Measurements from ENCODE around the gene PHKB.
A peak's percentile ranks its signal among the peaks of the same experiment; 100 is the strongest.
"Not testable (repeated sequence)": the region's sequence is repeated elsewhere in the genome, so short reads cannot be mapped to it uniquely, and the experiment has no call there.

Gene PHKB

GRCh38 chr16:47460711-47461597 lies at the start of gene PHKB, which contains the start of gene ITFG1:
TSS of gene PHKB (plus strand) at chr16:47461331. CDS start at chr16:47461351, 20 bp downstream.
TSS of gene ITFG1 (minus strand) at chr16:47461063. CDS start at chr16:47461045, 18 bp downstream.
- peak; percentile 99 for DNase-seq

GRCh38 chr16:47413041-47413440 lies 48.1 kb upstream of the PHKB start:
- no peak for DNase-seq

- DNase-seq, result no peak
Observed at GRCh38 chr16:47416869-47417268, 44.3 kb upstream of the PHKB start.

GRCh38 chr16:47424846-47425245 lies 36.3 kb upstream of the PHKB start:
- DNase-seq, result no peak

GRCh38 chr16:47426806-47427205 lies 34.3 kb upstream of the PHKB start:
- DNase-seq, result no peak

- DNase-seq, result no peak
Observed at GRCh38 chr16:47431960-47432359, 29.2 kb upstream of the PHKB start.

GRCh38 chr16:47434274-47434673 lies 26.9 kb upstream of the PHKB start:
- not testable (repeated sequence) for DNase-seq

GRCh38 chr16:47440066-47440465 lies 21.1 kb upstream of the PHKB start:
- not testable (repeated sequence) for DNase-seq

- not testable (repeated sequence) for DNase-seq
Observed at GRCh38 chr16:47442884-47443283, 18.2 kb upstream of the PHKB start.

- DNase-seq, result no peak
Observed at GRCh38 chr16:47446431-47446830, 14.7 kb upstream of the PHKB start.

- no peak for DNase-seq
Observed at GRCh38 chr16:47448830-47449575, 12.1 kb upstream of the PHKB start.

- no peak for DNase-seq
Observed at GRCh38 chr16:47449788-47450187, 11.3 kb upstream of the PHKB start.

GRCh38 chr16:47458331-47458730 lies 2.8 kb upstream of the PHKB start:
- DNase-seq, result no peak

GRCh38 chr16:47459603-47460002 lies 1.5 kb upstream of the PHKB start:
- DNase-seq, result no peak

- no peak for DNase-seq
Observed at GRCh38 chr16:47460359-47460710, 796 bp upstream of the PHKB start.

- DNase-seq, result no peak
Observed at GRCh38 chr16:47461598-47462266, 601 bp downstream of the PHKB start.

GRCh38 chr16:47463771-47464624 lies 2.9 kb downstream of the PHKB start:
- peak; percentile 20 for DNase-seq

GRCh38 chr16:47465919-47466630 lies 4.9 kb downstream of the PHKB start:
- no peak for DNase-seq

GRCh38 chr16:47467501-47467900 lies 6.4 kb downstream of the PHKB start:
- DNase-seq, result no peak

- DNase-seq, result not testable (repeated sequence)
Observed at GRCh38 chr16:47468070-47468689, 7.0 kb downstream of the PHKB start.

- DNase-seq, result no peak
Observed at GRCh38 chr16:47469227-47469626, 8.1 kb downstream of the PHKB start.
